IMR-90 (cell line): ENCODE results near the gene DBN1.

ENCODE experiments used
- BHLHE40 ChIP-seq: fragments of 150-350 bp; IDR thresholded peaks from 2 replicates; pipeline ENCODE4 v1.6.1; 2016; ENCODE audit warnings: mild to moderate bottlenecking, low read depth, low read length
- CEBPB ChIP-seq: IDR thresholded peaks from 2 replicates; pipeline ENCODE4 v1.6.1; 2012; ENCODE audit warnings: low read depth, low read length, improper control_type of control experiment
- CHD1 ChIP-seq: IDR thresholded peaks from 2 replicates; pipeline ENCODE4 v1.6.1; 2012; ENCODE audit warnings: low read depth, low read length, improper control_type of control experiment
- MAFK ChIP-seq: IDR thresholded peaks from 2 replicates; pipeline ENCODE4 v1.6.1; 2012; ENCODE audit warnings: low read depth, low read length, improper control_type of control experiment
- MAZ ChIP-seq: IDR thresholded peaks from 2 replicates; pipeline ENCODE4 v1.6.1; 2012; ENCODE audit warnings: low read depth, mild to moderate bottlenecking, low read length, improper control_type of control experiment, moderate library complexity, borderline replicate concordance
- POLR2A ChIP-seq: IDR thresholded peaks from 2 replicates; pipeline ENCODE4 v1.6.1; 2012; ENCODE audit warnings: mild to moderate bottlenecking, low read depth, low read length
- RAD21 ChIP-seq: IDR thresholded peaks from 2 replicates; pipeline ENCODE4 v1.6.1; 2012; ENCODE audit warnings: low read length, improper control_type of control experiment
- RCOR1 ChIP-seq: IDR thresholded peaks from 2 replicates; pipeline ENCODE4 v1.6.1; 2012; ENCODE audit warnings: mild to moderate bottlenecking, low read length, improper control_type of control experiment; ENCODE audit not compliant: insufficient replicate concordance
- SMC3 ChIP-seq: fragments of 150-350 bp; IDR thresholded peaks from 2 replicates; pipeline ENCODE4 v1.6.1; 2016; ENCODE audit warnings: low read depth, mild to moderate bottlenecking, antibody characterized with exemption, low read length, moderate library complexity
- USF2 ChIP-seq: fragments of 150-350 bp; IDR thresholded peaks from 2 replicates; pipeline ENCODE4 v1.6.1; 2017; ENCODE audit warnings: mild to moderate bottlenecking, antibody characterized with exemption, low read length, low read depth
- TF ChIP-seq, protein P1 (sequence below): conservative IDR thresholded peaks from 2 replicates; pipeline ENCODE4 v1.5.1; 2012; ENCODE audit warnings: mild to moderate bottlenecking, low read depth, low read length, improper control_type of control experiment

DNA sequence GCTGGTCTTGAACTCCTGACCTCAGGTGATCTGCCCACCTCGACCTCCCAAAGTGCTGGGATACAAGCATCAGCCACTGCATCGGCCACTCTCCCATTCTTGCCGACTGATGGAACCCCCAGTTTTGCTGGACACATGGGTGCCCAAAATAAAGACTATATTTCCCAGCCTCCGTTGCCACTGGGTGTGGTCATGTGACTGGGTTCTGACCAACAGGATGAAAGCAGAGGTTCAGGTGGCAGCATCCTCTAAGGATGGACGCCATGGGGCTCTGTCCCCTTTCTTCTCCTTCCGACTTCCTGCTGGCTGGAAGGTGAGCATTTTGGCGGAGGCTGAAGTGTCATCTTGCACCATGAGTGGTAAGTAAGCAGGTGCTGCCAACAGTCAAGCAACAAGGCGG lies 13.7 kb upstream of the DBN1 start:
- TF ChIP-seq, protein P1, sequence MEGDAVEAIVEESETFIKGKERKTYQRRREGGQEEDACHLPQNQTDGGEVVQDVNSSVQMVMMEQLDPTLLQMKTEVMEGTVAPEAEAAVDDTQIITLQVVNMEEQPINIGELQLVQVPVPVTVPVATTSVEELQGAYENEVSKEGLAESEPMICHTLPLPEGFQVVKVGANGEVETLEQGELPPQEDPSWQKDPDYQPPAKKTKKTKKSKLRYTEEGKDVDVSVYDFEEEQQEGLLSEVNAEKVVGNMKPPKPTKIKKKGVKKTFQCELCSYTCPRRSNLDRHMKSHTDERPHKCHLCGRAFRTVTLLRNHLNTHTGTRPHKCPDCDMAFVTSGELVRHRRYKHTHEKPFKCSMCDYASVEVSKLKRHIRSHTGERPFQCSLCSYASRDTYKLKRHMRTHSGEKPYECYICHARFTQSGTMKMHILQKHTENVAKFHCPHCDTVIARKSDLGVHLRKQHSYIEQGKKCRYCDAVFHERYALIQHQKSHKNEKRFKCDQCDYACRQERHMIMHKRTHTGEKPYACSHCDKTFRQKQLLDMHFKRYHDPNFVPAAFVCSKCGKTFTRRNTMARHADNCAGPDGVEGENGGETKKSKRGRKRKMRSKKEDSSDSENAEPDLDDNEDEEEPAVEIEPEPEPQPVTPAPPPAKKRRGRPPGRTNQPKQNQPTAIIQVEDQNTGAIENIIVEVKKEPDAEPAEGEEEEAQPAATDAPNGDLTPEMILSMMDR, result no peak
- TF ChIP-seq CEBPB, result no peak
- TF ChIP-seq RAD21, result no peak
- no peak for TF ChIP-seq POLR2A
- no peak for TF ChIP-seq MAZ
- TF ChIP-seq USF2, result peak; percentile 44; the same call in 1 of the 2 replicates
- TF ChIP-seq SMC3, result no peak
- no peak for TF ChIP-seq BHLHE40
- TF ChIP-seq MAFK, result no peak
- TF ChIP-seq CHD1, result no peak
- no peak for TF ChIP-seq RCOR1
